Esophagus muscularis mucosa (tissue), 4 donors: ENCODE data around the gene USP15.

Experiments used
- EP300 ChIP-seq: sonication (generic); formaldehyde crosslinking; IDR thresholded peaks from one replicate; pipeline ENCODE4 v1.6.1; 2017; ENCODE audit warnings: antibody characterized with exemption
- POLR2A ChIP-seq: fragments of 450-650 bp; IDR thresholded peaks from one replicate; pipeline ENCODE4 v1.6.1; 2017; ENCODE audit warnings: antibody characterized with exemption, moderate library complexity, mild to moderate bottlenecking, low read depth
- POLR2AphosphoS5 ChIP-seq, 2 donors: sonication (generic); formaldehyde crosslinking; IDR thresholded peaks; one replicate each; pipeline ENCODE4 v1.6.1; 2017; ENCODE audit warnings: antibody characterized with exemption in 2 of 2
- TF ChIP-seq, protein P1 (sequence below), 3 experiments: fragments of 200-600 bp in 2 of 3; fragments of 450-650 bp in 1 of 3; sonication (generic) in 2 of 3; IDR thresholded peaks; one replicate each; pipeline ENCODE4 v1.5.1; 2017 to 2019; ENCODE audit warnings: antibody characterized with exemption in 3 of 3, mild to moderate bottlenecking in 2 of 3, moderate library complexity in 1 of 3

DNA sequence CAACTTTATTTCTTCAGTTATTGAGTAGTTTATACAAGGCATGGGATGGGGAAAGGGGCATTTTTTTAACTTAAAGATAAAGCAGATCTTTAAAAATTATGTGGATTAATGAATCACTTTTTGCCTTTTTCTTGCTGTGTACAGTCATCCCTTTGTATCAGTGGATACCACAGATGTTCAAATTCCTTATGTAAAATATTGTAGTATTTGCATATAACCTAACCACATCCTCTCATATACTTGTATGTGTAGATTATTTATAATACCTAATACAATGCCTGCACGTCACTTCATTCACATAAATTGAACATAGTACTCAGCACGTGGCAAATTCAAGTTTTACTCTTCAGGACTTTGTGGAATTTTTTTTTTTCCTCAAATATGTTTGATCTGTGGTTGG, 139.9 kb downstream of the USP15 start:
- TF ChIP-seq, protein P1, sequence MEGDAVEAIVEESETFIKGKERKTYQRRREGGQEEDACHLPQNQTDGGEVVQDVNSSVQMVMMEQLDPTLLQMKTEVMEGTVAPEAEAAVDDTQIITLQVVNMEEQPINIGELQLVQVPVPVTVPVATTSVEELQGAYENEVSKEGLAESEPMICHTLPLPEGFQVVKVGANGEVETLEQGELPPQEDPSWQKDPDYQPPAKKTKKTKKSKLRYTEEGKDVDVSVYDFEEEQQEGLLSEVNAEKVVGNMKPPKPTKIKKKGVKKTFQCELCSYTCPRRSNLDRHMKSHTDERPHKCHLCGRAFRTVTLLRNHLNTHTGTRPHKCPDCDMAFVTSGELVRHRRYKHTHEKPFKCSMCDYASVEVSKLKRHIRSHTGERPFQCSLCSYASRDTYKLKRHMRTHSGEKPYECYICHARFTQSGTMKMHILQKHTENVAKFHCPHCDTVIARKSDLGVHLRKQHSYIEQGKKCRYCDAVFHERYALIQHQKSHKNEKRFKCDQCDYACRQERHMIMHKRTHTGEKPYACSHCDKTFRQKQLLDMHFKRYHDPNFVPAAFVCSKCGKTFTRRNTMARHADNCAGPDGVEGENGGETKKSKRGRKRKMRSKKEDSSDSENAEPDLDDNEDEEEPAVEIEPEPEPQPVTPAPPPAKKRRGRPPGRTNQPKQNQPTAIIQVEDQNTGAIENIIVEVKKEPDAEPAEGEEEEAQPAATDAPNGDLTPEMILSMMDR (IDR thresholded peaks at IDR 0.05): no peak
- TF ChIP-seq POLR2A (no peak), EP300 (no peak), POLR2AphosphoS5 (IDR thresholded peaks at IDR 0.05) (no peak)
